ENCODE results near the gene CHST13.
A peak's percentile ranks its signal among the peaks of the same experiment; 100 is the strongest.

CHST13 gene

DNA sequence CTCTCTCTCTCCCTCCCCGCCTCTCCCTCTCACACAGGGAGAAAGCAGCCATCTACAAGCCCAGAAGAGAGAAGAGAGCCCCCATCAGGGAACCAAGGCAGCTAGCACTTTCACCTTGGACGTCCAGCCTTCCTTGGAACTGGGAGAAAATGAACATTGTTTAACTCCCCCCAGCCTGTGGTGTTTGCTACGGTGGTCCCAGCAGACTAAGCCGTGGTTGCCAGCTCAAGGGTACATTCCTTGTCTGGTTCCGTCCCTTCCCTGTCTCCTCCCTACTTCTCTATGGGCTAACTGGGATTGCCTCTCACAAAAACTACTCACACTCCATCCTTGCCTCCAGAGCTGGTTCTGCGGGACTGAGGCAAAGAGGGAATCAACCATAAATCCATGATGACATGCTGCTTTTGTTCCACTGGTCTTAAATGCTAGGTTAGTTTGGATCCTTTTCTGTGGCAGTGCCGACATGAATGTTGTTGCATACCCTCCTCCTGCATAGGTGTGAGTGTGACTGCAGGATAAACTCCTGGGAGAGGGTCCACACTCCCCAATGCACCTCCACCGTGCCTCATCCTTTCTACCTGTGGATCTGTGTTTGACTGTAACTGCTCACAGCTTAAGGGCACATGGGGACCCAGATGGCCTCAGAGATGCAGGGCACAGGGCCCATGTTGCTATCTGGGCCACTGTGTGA lies 22.7 kb downstream of the CHST13 start:
- no peaks in the 10 kb centered on the region for H3K36me3 Mint-ChIP-seq
- no peak for ATAC-seq
- H3K27ac Mint-ChIP-seq = no peak overlapping the region
- no peaks in the 10 kb centered on the region for H3K4me1 Mint-ChIP-seq
- no peaks in the 10 kb centered on the region for H3K9me3 Mint-ChIP-seq
- no peak overlapping the region for H3K4me3 Mint-ChIP-seq
- no peak for DNase-seq (ENCODE audit: low spot score in 2 of 2)

DNA sequence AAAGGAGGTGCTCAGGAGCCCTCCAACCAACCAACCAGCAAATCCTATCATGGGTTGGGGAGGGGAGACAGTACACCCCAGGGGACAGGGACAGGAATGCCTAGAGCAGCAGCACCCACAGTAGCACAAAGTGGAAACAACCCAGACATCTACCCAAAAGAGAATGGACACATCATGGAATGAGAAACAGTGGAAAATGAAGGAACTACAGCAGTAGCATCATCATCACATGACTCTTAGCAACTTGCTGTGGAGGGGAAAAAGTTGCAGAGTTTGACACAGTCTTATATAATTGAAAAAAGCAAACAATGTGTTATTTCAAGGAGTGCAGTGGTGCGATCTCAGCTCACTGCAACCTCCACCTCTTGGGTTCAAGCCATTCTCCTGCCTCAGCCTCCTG lies 23.8 kb downstream of the CHST13 start:
- H3K4me1 Mint-ChIP-seq = no peaks in the 10 kb centered on the region
- H3K36me3 Mint-ChIP-seq = no peaks in the 10 kb centered on the region
- DNase-seq (ENCODE audit: low spot score in 2 of 2) (no peak), ATAC-seq (no peak)
- H3K9me3 Mint-ChIP-seq = no peaks in the 10 kb centered on the region
- no peak overlapping the region for H3K4me3 Mint-ChIP-seq
- H3K27ac Mint-ChIP-seq = no peak overlapping the region

GRCh38 chr3:126548556-126549466 lies 24.9 kb downstream of the CHST13 start:
- Mint-ChIP-seq H3K4me1 (no peaks in the 10 kb centered on the region), H3K4me3 (no peak overlapping the region), H3K9me3 (no peaks in the 10 kb centered on the region), H3K36me3 (no peaks in the 10 kb centered on the region), H3K27ac (no peak overlapping the region)
- ATAC-seq (no peak), DNase-seq (ENCODE audit: low spot score in 2 of 2) (no peak)

DNA sequence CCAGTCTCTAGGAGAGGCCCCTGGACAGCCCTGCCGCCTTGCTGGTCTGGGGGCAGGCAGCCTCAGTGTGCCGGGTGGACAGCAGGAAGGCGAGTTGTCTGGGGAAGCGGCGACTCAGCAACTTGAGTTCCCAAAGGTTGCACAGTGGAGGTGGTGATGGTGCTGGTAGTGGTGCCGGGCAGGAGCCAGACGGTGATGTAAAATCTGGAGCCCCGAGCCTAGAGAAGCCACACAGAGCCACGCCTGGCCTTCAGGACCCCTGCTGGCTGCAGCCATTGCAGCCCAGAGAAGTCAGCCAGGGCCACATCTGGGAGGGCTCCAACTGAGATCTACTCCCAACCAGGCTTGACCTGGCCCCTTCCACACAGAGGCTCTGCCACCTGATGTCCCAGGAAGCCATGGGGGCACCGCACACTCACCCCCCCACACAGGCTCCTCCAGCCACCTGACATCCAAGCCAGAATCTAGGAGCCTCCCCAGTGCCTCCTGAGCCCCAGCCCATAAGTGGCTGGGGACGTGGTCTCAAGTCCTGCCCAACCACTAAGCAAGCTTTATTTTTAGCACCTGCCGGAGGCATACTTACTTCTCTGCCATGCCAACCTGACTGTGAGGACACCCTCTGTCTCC lies 26.0 kb downstream of the CHST13 start:
- ATAC-seq (no peak), DNase-seq (ENCODE audit: low spot score in 2 of 2) (no peak)
- Mint-ChIP-seq H3K27ac (no peak overlapping the region), H3K4me3 (no peak overlapping the region), H3K4me1 (no peaks in the 10 kb centered on the region), H3K36me3 (no peaks in the 10 kb centered on the region), H3K9me3 (no peaks in the 10 kb centered on the region)

DNA sequence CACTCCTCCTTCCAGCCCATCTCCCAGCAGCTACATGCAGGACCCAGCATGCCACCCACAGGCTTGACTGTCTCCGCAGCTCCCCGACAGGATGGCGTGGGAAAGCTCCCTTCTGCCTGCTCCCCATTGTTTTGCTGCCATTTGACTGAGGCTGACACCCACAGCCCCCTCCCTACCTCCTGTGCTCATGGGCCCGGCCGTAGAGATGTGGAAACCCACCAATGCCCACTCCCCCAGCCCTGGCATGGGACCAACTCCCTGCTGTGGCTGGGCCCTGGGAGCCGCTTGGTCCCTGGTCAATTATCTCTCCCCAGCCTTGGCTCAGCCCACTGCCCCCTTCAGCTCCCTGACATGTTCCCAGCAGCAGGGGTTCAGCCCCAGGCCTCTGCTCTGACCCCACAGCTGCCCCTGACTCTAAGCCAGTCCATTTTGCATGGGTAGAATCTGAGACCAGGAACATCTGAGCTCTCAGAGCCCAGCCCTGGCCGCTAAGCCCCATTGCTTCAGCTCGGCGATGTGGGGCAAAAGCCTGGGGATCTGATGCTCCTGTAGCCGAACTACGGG lies 26.6 kb downstream of the CHST13 start:
- ATAC-seq (no peak), DNase-seq (ENCODE audit: low spot score in 2 of 2) (no peak)
- H3K36me3 Mint-ChIP-seq = no peaks in the 10 kb centered on the region
- H3K27ac Mint-ChIP-seq = no peak overlapping the region
- no peaks in the 10 kb centered on the region for H3K4me1 Mint-ChIP-seq
- H3K9me3 Mint-ChIP-seq = no peaks in the 10 kb centered on the region
- no peak overlapping the region for H3K4me3 Mint-ChIP-seq

GRCh38 chr3:126551121-126551838 lies 27.3 kb downstream of the CHST13 start:
- no peak overlapping the region for H3K27ac Mint-ChIP-seq
- H3K4me3 Mint-ChIP-seq = no peak overlapping the region
- no peaks in the 10 kb centered on the region for H3K4me1 Mint-ChIP-seq
- H3K36me3 Mint-ChIP-seq = no peaks in the 10 kb centered on the region
- H3K9me3 Mint-ChIP-seq = no peaks in the 10 kb centered on the region
- no peak for ATAC-seq
- DNase-seq (ENCODE audit: low spot score in 2 of 2) = no peak

DNA sequence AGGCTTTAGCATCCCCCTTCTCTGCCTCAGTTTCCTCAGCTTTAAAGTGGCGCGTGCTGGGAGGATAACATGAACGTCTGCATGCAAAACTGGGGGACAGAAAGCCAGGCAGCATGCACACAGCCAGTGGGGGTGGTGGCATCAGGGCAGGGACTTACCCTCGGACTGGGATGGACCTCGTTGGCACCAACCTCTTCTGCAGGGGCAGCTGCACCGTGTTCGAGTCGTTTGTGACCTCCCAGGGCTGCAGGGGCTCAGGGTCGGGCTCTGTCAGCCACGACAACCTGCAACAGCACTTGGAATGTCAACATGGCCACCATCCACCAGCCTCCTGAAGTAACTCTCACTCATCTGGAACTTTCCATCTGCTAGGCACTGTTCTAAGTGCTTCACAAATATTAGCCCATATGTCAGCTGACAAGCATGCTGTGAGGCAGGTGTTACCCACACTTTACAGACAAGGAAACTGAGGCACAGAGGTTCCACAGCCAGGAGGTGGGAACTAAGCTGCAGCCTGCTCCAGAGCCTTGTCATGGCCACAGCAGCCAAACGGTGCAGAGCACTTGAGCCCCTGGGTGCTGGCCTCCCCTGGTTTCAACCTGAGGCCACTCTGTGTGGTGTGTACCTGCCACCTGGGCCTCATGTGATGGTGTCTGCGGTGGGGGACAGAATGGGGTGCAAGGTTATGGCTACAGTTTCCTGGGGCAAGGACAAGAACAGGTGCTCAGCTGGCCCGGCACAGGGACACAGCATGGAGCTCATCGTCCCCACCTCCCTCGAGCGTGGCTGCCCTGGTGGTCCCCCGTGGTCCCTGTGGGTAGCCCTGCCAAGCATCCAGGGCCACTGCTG lies 28.1 kb downstream of the CHST13 start:
- DNase-seq (ENCODE audit: low spot score in 2 of 2) = peak in 1 of 2 donors; percentile 22
- Mint-ChIP-seq H3K27ac (no peak overlapping the region), H3K4me1 (no peaks in the 10 kb centered on the region), H3K4me3 (no peak overlapping the region), H3K36me3 (no peaks in the 10 kb centered on the region), H3K9me3 (no peaks in the 10 kb centered on the region)
- ATAC-seq = no peak

- Mint-ChIP-seq H3K4me3 (no peak overlapping the region), H3K36me3 (no peaks in the 10 kb centered on the region), H3K4me1 (no peaks in the 10 kb centered on the region), H3K27ac (no peak overlapping the region), H3K9me3 (no peaks in the 10 kb centered on the region)
- no peak for ATAC-seq
- DNase-seq (ENCODE audit: low spot score in 2 of 2) = no peak
Observed at GRCh38 chr3:126552688-126553283, 28.8 kb downstream of the CHST13 start.

DNA sequence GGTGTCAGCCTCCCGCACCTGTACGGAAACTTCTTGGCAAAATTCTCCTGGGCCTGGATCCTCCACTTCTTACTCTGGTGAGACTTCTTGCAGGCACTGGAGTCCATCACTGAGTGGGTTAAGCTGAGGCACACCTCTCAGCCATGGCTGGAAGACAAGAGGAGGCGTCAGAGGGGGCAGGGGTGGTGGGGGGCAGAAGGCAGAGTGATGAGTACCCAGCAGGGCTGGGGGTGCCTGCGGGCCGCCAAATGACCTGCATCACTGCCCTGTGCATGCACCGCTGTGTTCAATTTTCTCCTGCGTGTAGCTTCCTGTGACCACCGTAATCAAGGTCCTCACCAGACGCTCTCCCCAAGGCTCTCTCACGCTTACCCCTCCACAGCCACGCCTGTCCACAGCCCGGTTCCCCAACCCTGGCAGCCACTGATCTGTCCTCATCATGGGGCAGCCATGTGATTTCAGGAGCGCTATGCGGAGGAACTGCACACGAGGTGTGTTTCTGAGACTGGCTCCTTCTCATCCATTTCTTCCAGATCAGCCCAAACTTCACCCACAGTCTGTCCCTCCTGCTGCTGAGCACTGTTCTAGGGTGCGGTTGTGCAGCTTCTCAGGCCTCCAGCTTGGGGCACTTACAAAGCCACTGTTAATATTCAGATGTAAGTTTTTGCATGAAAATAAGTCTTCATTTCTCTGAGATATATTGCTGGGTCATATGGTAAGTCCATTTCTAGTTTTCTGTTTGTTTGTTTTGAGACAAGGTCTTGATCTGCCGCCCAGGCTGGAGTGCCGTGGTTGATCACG lies 29.5 kb downstream of the CHST13 start:
- Mint-ChIP-seq H3K4me3 (no peak overlapping the region), H3K27ac (no peak overlapping the region), H3K4me1 (no peaks in the 10 kb centered on the region), H3K9me3 (no peaks in the 10 kb centered on the region), H3K36me3 (no peaks in the 10 kb centered on the region)
- ATAC-seq (no peak), DNase-seq (ENCODE audit: low spot score in 2 of 2) (peak in 1 of 2 donors; percentile 30)

GRCh38 chr3:126554560-126555525 lies 30.9 kb downstream of the CHST13 start:
- no peak overlapping the region for H3K27ac Mint-ChIP-seq
- peak in 1 of 2 donors; percentile 29 for DNase-seq (ENCODE audit: low spot score in 2 of 2)
- H3K9me3 Mint-ChIP-seq = no peaks in the 10 kb centered on the region
- no peaks in the 10 kb centered on the region for H3K36me3 Mint-ChIP-seq
- no peaks in the 10 kb centered on the region for H3K4me1 Mint-ChIP-seq
- ATAC-seq = no peak
- H3K4me3 Mint-ChIP-seq = no peak overlapping the region

GRCh38 chr3:126555795-126556636 lies 32.1 kb downstream of the CHST13 start:
- ATAC-seq (no peak), DNase-seq (ENCODE audit: low spot score in 2 of 2) (peak in 1 of 2 donors; percentile 41)
- Mint-ChIP-seq H3K4me1 (no peaks in the 10 kb centered on the region), H3K27ac (no peak overlapping the region), H3K9me3 (no peaks in the 10 kb centered on the region), H3K36me3 (no peaks in the 10 kb centered on the region), H3K4me3 (no peak overlapping the region)
